Inferior parietal cortex (tissue), 1 donor: ENCODE measurements around the gene CST9.
"Not testable (repeated sequence)": the region's sequence is repeated elsewhere in the genome, so short reads cannot be mapped to it uniquely, and the experiment has no call there.

Source experiments
- DNase-seq: peaks from one replicate; pipeline ENCODE4 v3.0.0-alpha.2; 2016; ENCODE audit errors: extremely low spot score

CST9 gene

DNA sequence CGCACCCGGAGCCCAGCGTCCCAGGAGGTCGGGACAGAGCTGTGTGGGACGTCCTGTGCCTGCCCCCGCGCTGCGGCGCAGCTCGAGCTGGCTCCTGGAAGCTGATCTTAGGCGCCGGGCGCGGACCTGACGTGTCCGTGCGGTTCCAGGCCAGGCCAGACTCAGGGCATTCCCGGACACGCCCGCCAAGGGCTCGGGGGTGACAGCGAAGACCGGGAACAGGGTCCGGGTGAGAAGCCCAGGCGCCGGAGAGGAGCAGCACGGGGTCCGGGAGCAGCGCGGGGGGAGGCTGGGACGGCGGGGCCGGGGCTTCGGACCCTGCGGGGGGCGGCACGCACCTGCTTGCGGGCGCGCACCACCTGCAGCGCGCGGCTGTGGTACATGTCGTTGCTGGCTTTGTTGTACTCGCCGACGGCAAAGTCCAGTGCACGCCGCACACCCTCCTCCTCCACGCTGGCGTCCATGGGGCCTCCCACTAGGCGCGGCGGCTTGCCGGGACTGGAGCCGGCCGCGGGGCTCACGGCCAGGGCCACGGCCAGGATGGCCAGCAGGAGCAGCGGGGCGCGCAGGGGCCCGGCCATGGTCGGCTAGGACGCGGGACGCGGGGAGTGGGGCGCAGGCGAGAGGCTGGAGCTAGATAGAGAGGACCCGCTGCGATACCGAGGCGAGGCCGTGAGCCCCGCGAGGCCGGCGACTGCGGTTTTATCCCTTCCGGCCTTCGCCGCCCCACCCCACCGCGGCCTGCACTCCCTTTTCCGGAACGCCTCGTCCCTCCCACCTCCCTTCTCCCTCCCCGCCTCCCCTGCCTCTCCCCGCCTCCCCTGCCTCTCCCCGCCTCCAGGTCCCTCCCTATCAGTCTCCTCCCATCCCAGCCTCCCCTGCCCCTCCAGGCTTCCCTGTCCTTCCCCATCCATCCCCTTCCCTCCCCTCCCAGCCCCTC lies 31.8 kb upstream of the CST9 start, which contains the start of gene CST3:
CST3 (minus strand) TSS at position 674 of the 940 bp plus-strand sequence; CDS start at position 581, 93 bp downstream.
- no peak for DNase-seq

DNA sequence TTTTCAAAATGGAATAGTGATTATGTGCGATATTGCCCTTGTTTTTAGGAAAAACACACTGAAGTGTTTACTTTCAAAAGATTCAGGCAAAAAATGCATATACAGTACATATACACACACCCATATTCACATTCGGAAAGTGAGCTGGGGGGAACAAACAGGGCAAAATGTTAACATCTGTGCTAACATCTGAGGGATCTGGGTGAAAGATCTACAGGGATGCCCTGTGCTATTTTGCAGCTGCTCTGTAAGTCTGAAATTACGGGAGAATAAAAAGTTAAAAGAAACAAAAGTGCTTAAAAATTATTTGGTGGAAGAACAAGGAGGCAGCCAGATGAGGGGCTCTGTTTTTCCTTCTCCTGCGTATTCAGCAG lies 31.2 kb upstream of the CST9 start:
- DNase-seq = no peak

GRCh38 chr20:23636182-23636907 lies 30.6 kb upstream of the CST9 start:
- no peak for DNase-seq

- not testable (repeated sequence) for DNase-seq
Measured at GRCh38 chr20:23635768-23636090, 30.0 kb upstream of the CST9 start.

DNA sequence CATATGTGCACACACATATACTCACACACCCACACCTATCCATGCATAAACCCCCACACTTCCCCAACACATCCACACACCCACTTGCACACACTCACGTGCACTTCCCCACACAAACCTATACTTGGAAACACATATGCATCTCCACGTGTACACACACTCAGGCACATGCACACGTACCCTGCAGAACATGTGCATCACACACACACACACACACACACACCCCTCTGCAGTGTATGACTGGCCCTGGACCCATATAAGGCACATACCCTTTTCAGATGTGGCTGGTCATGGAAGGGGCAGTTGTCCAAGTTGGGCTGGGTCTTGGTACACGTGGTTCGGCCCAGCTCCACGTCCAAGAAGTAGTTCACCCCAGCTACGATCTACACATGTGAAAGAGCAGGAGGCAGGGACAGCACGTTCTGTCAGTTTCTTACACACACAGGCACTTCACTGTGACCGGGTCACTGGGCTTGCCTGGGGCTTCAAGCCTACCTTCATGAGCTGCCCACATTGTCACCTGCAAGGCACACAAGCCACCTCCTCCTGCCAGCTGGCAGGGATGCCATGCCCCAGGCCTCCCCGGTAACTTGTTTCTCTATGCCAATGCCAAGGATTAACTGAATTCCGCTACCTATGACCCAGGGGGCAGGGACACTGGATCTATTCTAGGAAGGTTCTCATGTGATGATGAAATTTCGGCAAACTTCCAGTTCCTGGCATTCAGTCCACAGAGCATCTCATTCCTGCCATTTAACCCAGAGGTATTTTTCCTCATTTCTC lies 29.5 kb upstream of the CST9 start:
- DNase-seq = no peak

- no peak for DNase-seq
Measured at GRCh38 chr20:23634044-23634801, 28.5 kb upstream of the CST9 start.

- DNase-seq = no peak
Measured at GRCh38 chr20:23632711-23633573, 27.2 kb upstream of the CST9 start.

GRCh38 chr20:23631981-23632710 lies 26.4 kb upstream of the CST9 start:
- no peak for DNase-seq

- DNase-seq = no peak
Measured at GRCh38 chr20:23631226-23631822, 25.6 kb upstream of the CST9 start.

DNA sequence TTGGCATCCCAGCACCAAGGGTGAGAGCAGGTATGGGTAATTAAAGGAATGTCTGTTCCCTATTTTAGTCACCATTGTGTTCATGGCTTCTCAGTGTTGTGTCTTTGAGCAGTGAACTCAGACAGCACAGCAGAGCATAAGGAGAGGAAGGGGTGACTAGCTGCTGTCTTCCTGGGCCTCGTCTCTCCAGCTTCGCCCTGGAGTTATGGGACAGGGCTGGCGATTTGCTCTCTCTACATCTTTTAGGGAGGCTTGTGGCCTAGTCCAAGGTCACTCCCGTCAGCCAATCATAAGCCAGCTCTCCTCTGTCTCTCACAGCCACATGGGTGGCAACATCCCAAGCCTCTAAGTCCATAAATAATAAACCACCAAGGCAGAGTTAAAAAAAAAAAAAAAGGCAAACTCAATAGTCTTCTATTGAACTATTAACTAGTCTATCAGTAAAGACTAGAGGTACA lies 24.7 kb upstream of the CST9 start:
- no peak for DNase-seq

- no peak for DNase-seq
Measured at GRCh38 chr20:23629542-23630391, 24.1 kb upstream of the CST9 start.

DNA sequence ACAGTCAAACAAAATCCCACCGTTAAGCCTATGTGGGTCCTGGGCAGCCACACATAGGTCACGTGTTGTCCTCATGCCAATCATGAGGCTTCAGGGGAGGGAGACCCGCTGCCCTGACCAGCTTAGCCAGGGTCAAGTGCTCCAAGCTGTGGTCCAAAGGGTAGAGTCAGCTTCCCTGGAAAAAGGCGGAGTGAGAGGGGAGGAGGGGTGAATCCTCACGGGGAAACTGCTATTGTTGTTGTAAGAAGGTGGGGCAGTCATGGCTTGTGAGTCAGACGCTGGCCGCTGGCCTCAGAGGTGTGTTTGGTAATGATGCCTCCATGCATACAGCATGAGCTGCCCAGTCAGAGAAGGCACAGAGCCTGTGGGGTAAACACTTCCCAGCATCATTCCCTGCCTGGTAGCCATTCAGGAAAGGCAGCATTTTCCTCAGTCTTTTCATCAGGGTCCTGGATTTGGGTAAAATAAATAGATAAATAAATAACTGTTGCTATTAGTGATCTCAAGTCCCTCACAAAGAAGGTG lies 23.4 kb upstream of the CST9 start:
- DNase-seq = no peak

- no peak for DNase-seq
Measured at GRCh38 chr20:23628402-23629016, 22.8 kb upstream of the CST9 start.

DNA sequence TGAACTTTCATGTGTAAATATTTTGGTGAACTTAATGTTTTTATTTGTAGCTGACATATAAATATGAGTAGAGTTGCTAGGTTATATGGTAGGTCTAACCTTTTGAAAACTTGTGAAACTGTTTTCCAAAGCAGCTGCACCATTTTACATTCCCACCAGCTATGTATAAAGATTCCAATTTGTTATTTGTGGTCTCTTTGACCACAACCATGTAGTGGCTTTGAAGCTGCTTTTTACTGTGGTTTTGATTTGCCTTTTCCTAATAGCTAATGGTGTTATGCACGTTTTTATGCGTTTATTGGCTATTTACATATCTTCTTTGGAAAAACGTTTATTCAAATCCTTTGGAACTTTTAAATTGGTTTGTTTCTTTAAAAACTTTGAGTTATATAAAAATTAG lies 21.8 kb upstream of the CST9 start:
- no peak for DNase-seq

- no peak for DNase-seq
Measured at GRCh38 chr20:23626040-23626620, 20.4 kb upstream of the CST9 start.

GRCh38 chr20:23625236-23625964 lies 19.7 kb upstream of the CST9 start:
- DNase-seq = no peak

GRCh38 chr20:23624324-23624691 lies 18.6 kb upstream of the CST9 start:
- DNase-seq = no peak
